A673 (cell line): Measurements from ENCODE around the gene HPSE. TPM values are rescaled to one million over a fixed set of nuclear protein-coding genes. Genes with fewer than 3 reads are reported as not detected.

Experiments used
- BruUV-seq: library from RNA; stranded (reverse); fragments of 400-500 nt; replicated peaks from 2 replicates; lab custom pipeline; 2021; lab: Mats Ljungman, UMichigan
- CTCF ChIA-PET: fragments of 300-600 bp; sonication (Branson Sonifier 250); formaldehyde crosslinking; loops from one replicate; lab custom pipeline; 2022; ENCODE audit warnings: antibody characterized with exemption; lab: Charles Lee
- POLR2A ChIA-PET: fragments of 300-600 bp; sonication (Branson Sonifier 250); formaldehyde crosslinking; loops from one replicate; lab custom pipeline; 2022; ENCODE audit warnings: antibody characterized with exemption; ENCODE audit not compliant: low non-redundant PET; lab: Charles Lee
- DNase-seq: peaks from one replicate; pipeline ENCODE4 v3.0.0-alpha.2; 2015; ENCODE audit warnings: low spot score
- H3K27ac ChIP-seq: fragments of 200-600 bp; sonication (generic); 2 replicates; pipeline ENCODE4 v1.5.1; 2016; ENCODE audit warnings: mixed run types, low read depth, mild to moderate bottlenecking, mixed read lengths, antibody characterized with exemption, low read length; ENCODE audit not compliant: poor library complexity, severe bottlenecking
- H3K27me3 ChIP-seq: fragments of 200-600 bp; sonication (generic); replicated peaks from 2 replicates; pipeline ENCODE4 v1.6.1; 2017; ENCODE audit warnings: mixed run types, low read depth, mild to moderate bottlenecking, mixed read lengths, antibody characterized with exemption, low read length; ENCODE audit not compliant: insufficient read depth, poor library complexity
- H3K36me3 ChIP-seq: fragments of 200-600 bp; sonication (generic); 2 replicates; pipeline ENCODE4 v1.6.1; 2016; ENCODE audit warnings: mixed run types, mild to moderate bottlenecking, mixed read lengths, antibody characterized with exemption, low read length; ENCODE audit not compliant: insufficient read depth, poor library complexity, severe bottlenecking
- H3K4me1 ChIP-seq: fragments of 200-600 bp; sonication (generic); 2 replicates; pipeline ENCODE4 v1.6.1; 2017; ENCODE audit warnings: mixed run types, mild to moderate bottlenecking, mixed read lengths, antibody characterized with exemption, low read length; ENCODE audit not compliant: insufficient read depth, poor library complexity, severe bottlenecking
- H3K4me3 ChIP-seq: fragments of 200-600 bp; sonication (generic); 2 replicates; pipeline ENCODE4 v1.5.1; 2016; ENCODE audit warnings: low read depth, mixed run types, mild to moderate bottlenecking, mixed read lengths, low read length; ENCODE audit not compliant: poor library complexity, severe bottlenecking
- H3K9me3 ChIP-seq: fragments of 200-600 bp; sonication (generic); 2 replicates; pipeline ENCODE4 v1.6.1; 2016; ENCODE audit warnings: mixed run types, low read depth, mild to moderate bottlenecking, mixed read lengths, antibody characterized with exemption, low read length; ENCODE audit not compliant: poor library complexity, severe bottlenecking
- CTCF ChIP-seq: fragments of 300-800, 200-600 bp; sonication (generic); conservative IDR thresholded peaks from 2 replicates; pipeline ENCODE4 v1.5.1; 2017; ENCODE audit warnings: low read depth, mild to moderate bottlenecking, antibody characterized with exemption, low read length, moderate library complexity, mixed read lengths
- EZH2 ChIP-seq: fragments of 200-600 bp; sonication (generic); IDR thresholded peaks from 2 replicates; pipeline ENCODE4 v1.6.1; 2017; ENCODE audit warnings: borderline replicate concordance, low read depth, mild to moderate bottlenecking, mixed read lengths, antibody characterized with exemption, low read length; ENCODE audit not compliant: poor library complexity, severe bottlenecking
- intact Hi-C: fragments of 100-400 bp; cut with micrococcal nuclease; formaldehyde crosslinking; loops from one replicate; pipeline ENCODE4 v1.10.0; 2022; ENCODE audit not compliant: unreplicated experiment
- total RNA-seq: library from RNA; stranded (reverse); gene quantifications from 2 replicates; pipeline ENCODE4 v1.2.3, GENCODE V29; 2021

HPSE gene
- total RNA-seq, 1 experiment from 2014 or later, result 0.84 TPM

DNA sequence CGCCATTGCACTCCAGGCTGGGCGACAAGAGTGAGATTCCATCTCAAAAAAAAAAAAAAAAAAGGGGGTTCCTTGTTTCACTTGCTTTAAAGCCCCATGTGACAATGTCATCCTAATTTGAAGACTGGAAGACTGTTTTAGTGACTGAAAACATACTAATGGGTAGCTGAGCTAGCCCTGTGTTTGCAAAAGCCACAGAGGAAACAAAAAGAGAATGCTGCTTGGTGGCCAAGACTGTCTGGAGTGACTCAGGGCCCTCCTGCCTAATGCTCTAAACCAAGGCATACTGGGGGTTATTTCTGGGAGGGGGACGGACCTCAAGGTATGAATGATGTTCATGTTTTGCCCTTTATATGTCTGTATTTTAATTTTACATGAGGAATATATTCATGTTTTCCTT is 16.0 kb downstream of the HPSE start:
- DNase-seq, result no peak
- no peaks in the 10 kb centered on the region for H3K27me3 ChIP-seq
- intact Hi-C loops, result no loop called here
- BruUV-seq, result no TSS peak
- ChIA-PET CTCF (no interaction called here), POLR2A (no interaction called here)
- no peaks in the 10 kb centered on the region for H3K36me3 ChIP-seq
- no peaks in the 10 kb centered on the region for H3K9me3 ChIP-seq
- H3K4me3 ChIP-seq, result no peak overlapping the region
- H3K4me1 ChIP-seq, result no peaks in the 10 kb centered on the region
- TF ChIP-seq CTCF (no peak), EZH2 (no peak)
- H3K27ac ChIP-seq, result no peak overlapping the region

- POLR2A ChIA-PET, result no interaction called here
- no peak for DNase-seq
- CTCF ChIA-PET, result no interaction called here
- TF ChIP-seq EZH2, result no peak
- no peak for TF ChIP-seq CTCF
- Histone ChIP-seq H3K4me1 (no peaks in the 10 kb centered on the region), H3K27ac (no peak overlapping the region), H3K36me3 (no peaks in the 10 kb centered on the region), H3K27me3 (no peaks in the 10 kb centered on the region), H3K9me3 (no peaks in the 10 kb centered on the region), H3K4me3 (no peak overlapping the region)
- intact Hi-C loops, result no loop called here
- no TSS peak for BruUV-seq
These were observed 17.0 kb downstream of the HPSE start for GRCh38 chr4:83317671-83318070.

- TF ChIP-seq EZH2 (no peak), CTCF (no peak)
- Histone ChIP-seq H3K4me1 (no peaks in the 10 kb centered on the region), H3K27me3 (no peaks in the 10 kb centered on the region), H3K9me3 (no peaks in the 10 kb centered on the region), H3K4me3 (no peak overlapping the region), H3K36me3 (no peaks in the 10 kb centered on the region), H3K27ac (no peak overlapping the region)
- no TSS peak for BruUV-seq
- CTCF ChIA-PET, result no interaction called here
- intact Hi-C loops, result no loop called here
- POLR2A ChIA-PET, result no interaction called here
- no peak for DNase-seq
These were observed 18.0 kb downstream of the HPSE start for GRCh38 chr4:83316459-83317165.
